H1 (cell line): ENCODE measurements around the gene KCNK15.

Experiments
- CHD1 ChIP-seq: IDR thresholded peaks from 2 replicates; pipeline ENCODE4 v1.6.1; 2012; ENCODE audit warnings: low read depth, low read length, improper control_type of control experiment
- CTCF ChIP-seq, 3 experiments: IDR thresholded peaks; 1 replicate in 2 of 3; 2 replicates in 1 of 3; pipeline versions ENCODE4 v1.5.1 to v1.6.1; 2011; ENCODE audit warnings: low read length in 3 of 3, mild to moderate bottlenecking in 3 of 3, inconsistent platforms in 2 of 3, low read depth in 1 of 3, moderate library complexity in 1 of 3; ENCODE audit not compliant: insufficient read depth in 1 of 3; ENCODE audit errors: control extremely low read depth in 1 of 3
- EZH2 ChIP-seq: fragments of 200-600 bp; sonication (generic); IDR thresholded peaks from 2 replicates; pipeline ENCODE4 v1.7.1; 2012; ENCODE audit warnings: low read depth, mild to moderate bottlenecking, moderate library complexity, low read length, inconsistent platforms; ENCODE audit not compliant: severe bottlenecking
- HDAC2 ChIP-seq, 2 experiments: fragments of 300-600 bp in 1 of 2; sonication (generic) in 1 of 2; IDR thresholded peaks; 2 replicates each; pipeline ENCODE4 v1.6.1; 2011 to 2012; ENCODE audit warnings: low read depth in 2 of 2, low read length in 2 of 2, mild to moderate bottlenecking in 2 of 2, moderate library complexity in 2 of 2, borderline replicate concordance in 1 of 2, inconsistent platforms in 1 of 2
- JUN ChIP-seq: IDR thresholded peaks from 2 replicates; pipeline ENCODE4 v1.6.1; 2011; ENCODE audit warnings: low read depth, mild to moderate bottlenecking, improper control_type of control experiment, low read length
- RAD21 ChIP-seq, 2 experiments: IDR thresholded peaks in 1 of 2; conservative IDR thresholded peaks in 1 of 2; 2 replicates each; pipeline ENCODE4 v1.6.1; 2011; ENCODE audit warnings: low read depth in 2 of 2, low read length in 2 of 2, improper control_type of control experiment in 1 of 2, inconsistent platforms in 1 of 2, mild to moderate bottlenecking in 1 of 2, moderate library complexity in 1 of 2
- RFX5 ChIP-seq: IDR thresholded peaks from 2 replicates; pipeline ENCODE4 v1.6.1; 2011; ENCODE audit warnings: low read depth, low read length, improper control_type of control experiment, borderline replicate concordance
- TAF1 ChIP-seq: IDR thresholded peaks from 2 replicates; pipeline ENCODE4 v1.6.1; 2011; ENCODE audit warnings: mild to moderate bottlenecking, low read depth, low read length
- TBP ChIP-seq: IDR thresholded peaks from 2 replicates; pipeline ENCODE4 v1.6.1; 2011; ENCODE audit warnings: low read depth, low read length, improper control_type of control experiment
- TF ChIP-seq, protein P1 (sequence below): IDR thresholded peaks from 2 replicates; pipeline ENCODE4 v1.6.1; 2012; ENCODE audit warnings: inconsistent platforms

DNA sequence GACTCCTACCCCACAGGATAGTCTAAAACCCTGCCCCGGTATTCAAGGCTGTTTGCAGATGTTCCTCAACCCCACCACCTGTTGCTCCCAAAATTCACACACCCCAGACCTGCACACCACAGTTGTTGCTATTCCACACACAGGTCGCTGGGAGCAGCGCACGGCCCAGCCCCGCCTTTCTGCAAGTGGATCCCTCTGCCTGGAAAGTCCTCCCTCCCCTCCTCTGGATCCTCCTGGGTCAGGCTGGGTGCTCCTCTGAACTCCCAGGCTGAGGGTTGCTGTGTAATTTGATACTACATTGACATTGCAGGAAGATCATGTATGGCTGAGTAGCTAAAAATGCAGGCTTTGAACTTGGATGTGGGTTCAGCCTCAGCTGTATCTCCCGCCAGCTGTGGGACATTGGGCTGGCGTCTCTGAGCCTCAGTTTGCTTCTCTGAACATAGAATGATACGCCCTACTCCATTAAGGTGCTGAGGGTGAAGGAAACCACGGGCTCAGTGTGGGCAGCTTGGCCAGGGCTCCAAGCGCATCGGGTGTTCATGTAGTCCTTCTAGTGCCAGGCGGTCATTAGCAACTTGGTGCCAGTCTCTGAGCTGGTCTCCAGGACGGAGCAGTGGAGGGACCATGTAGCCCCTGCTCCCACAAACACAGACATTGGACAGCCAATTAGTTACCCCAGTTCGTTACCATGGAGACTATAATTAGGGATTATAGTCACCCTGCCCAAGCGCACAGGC is 44.4 kb upstream of the KCNK15 start:
- TF ChIP-seq RAD21 (IDR thresholded peaks at IDR 0.05 in 1 of 2, conservative IDR thresholded peaks at IDR 0.05 in 1 of 2; ENCODE audit: low read depth in 2 of 2, low read length in 2 of 2), result no peak
- TF ChIP-seq CTCF (IDR thresholded peaks at IDR 0.05; ENCODE audit: control extremely low read depth in 1 of 3, insufficient read depth in 1 of 3, low read depth in 1 of 3, low read length in 3 of 3), result peak in 2 of 3 experiments; percentile 25 to 36; a peak in 2 of 4 replicates
- no peak for TF ChIP-seq TBP
- no peak for TF ChIP-seq TAF1
- TF ChIP-seq CHD1, result no peak
- no peak for TF ChIP-seq EZH2
- TF ChIP-seq RFX5, result no peak
- TF ChIP-seq, protein P1, sequence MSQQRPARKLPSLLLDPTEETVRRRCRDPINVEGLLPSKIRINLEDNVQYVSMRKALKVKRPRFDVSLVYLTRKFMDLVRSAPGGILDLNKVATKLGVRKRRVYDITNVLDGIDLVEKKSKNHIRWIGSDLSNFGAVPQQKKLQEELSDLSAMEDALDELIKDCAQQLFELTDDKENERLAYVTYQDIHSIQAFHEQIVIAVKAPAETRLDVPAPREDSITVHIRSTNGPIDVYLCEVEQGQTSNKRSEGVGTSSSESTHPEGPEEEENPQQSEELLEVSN, result no peak
- TF ChIP-seq HDAC2 (IDR thresholded peaks at IDR 0.05; ENCODE audit: borderline replicate concordance in 1 of 2, low read depth in 2 of 2, low read length in 2 of 2), result no peak
- no peak for TF ChIP-seq JUN
